A204.1 (cell line): Measurements from ENCODE around the gene AQP12B.
"Not testable (repeated sequence)": the region's sequence is repeated elsewhere in the genome, so short reads cannot be mapped to it uniquely, and the experiment has no call there.

Source experiments
- FAIRE-seq: peaks from 2 replicates; lab custom pipeline; 2012; peaks lifted over from hg19 to GRCh38; lab: Jason Lieb, UNC

Gene AQP12B

DNA sequence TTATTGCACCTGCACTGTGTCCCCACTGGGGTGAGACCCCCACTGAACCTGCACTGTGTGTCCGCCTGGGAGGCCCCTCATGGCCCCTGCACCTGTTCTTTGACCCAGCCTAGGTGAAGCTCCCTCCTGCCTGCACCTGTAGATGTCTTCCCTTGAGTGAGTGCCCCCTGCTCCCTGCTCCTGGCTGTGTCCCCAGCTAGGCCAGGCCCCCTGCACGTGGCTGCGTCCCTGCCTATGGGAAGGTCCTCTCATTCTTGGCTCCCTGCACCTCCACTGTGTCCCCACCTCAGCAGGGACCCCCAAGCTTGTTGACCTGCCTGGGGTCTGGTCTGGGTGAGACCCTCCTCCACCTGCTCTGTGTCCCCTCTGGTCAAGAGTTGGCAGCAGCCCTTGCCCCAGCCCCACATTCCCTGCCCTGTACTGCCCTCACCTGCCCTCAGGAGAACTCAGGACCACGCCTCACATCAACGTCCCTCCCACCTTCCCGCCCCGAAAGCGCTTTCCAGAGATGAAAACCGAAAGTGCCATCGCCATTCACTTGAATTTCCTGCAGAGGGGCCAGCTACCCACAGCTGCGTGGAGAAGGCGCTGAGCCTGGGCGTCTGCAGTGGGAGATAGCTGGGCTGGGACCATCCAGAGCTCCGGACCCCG lies 769 bp upstream of the AQP12B start:
- FAIRE-seq, result not testable (repeated sequence)

DNA sequence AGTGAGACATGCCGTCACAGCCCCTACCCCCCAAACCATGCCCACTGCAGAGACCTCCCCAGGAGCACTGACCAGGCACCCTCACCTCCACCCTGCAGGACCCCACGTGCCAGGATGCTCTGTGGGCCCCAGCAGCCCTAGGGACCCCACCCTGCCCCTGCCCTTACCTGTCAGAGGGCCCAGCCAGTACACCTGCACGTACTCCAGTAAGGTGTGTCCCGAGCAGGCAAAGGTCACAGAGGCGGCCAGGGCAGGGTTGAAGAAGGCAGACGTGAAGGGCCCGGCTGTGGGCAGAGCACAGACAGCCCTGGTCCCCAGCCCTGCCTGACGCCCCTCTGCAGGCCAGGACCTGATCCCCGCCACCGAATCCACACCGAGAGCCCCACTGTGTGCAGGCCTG lies 2.5 kb downstream of the AQP12B start:
- FAIRE-seq, result not testable (repeated sequence)

DNA sequence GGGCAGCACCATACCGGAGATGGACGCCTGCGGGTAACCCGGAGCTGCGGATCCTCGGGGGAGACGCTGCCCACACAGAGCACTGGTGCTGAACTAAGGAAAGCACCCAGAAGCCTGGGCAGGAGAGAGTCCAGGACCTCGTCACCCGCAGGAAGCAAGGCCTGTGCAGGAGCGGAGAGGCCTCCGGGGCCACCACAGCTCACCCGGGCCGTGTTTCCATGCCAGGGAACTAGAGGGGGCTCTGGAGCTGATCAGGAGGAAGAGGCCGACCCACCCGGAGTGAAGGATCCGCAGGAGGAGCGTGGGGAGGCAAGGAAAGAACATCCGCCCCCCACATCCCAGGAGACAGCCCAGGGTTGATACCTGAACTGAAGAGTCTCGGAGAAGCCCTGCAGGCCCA lies 3.8 kb downstream of the AQP12B start:
- not testable (repeated sequence) for FAIRE-seq

DNA sequence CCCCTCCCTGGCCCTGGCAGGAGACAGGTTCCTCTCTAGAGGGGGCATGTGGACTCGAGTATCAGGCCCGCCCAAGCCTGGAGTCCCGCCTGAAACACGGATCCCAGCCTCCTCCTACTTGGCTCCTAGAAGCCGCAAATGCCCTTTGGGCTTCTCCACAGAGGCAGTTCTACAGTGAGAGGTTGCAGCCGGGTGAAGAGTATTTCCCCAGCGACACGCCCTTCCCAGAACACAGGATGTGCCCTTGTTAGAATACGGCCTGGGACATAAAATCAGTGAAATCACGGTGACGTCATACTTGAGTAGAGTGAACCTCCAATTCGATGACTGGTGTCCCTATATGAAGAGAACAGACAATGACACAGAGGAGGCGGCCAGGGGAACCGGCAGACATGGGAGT lies 4.6 kb downstream of the AQP12B start:
- not testable (repeated sequence) for FAIRE-seq

DNA sequence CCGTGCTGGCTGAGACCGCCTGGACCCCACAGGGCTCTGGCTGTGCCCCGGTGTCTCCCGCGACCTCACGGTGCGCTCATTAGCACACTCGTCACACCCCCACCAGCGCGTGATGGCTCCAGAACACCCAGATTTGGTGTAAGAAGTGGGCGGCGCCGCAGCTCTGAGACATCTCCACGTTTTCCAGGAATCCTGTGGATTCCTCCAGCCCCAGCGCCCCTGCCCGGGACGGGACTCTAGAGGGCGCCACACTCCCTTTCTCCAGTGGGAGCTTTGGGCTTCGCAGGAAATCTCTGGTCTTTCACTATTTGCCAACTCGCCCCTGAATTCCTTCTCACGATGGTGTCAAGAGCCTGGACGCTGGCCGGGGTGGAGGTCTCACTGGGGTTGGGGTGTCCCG lies 7.3 kb downstream of the AQP12B start:
- not testable (repeated sequence) for FAIRE-seq

DNA sequence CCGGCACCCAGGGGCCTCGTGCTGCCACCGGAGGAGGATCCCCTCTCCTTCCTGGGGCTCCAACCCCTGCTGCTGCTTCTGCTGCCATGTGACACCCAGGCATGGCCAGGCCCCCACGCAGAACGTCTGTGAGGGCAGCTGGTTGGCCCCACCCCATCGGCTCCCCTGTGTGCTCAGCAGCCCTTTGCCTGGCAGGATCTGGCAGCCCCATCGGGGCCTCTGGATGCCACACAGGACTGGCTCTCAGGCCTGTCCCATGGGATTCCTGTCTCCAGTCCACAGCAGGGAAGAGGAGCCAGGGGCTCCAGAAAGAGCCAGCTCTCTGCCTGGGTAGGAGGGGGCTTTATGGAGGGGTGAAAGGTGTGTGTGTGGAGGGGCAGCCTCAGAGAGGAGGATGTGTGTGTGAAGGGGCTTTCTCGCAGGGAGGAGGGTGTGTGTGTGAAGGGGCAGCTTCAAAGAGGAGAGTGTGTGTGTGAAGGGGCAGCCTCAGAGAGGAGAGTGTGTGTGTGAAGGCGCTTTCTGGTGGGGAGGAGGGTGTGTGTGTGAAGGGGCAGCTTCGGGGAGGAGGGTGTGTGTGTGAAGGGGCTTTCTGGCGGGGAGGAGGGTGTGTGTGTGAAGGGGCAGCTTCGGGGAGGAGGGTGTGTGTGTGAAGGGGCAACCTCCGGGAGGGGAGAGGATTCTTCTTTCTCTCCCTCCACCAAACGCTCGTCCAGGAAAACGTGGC lies 8.1 kb downstream of the AQP12B start:
- not testable (repeated sequence) for FAIRE-seq

DNA sequence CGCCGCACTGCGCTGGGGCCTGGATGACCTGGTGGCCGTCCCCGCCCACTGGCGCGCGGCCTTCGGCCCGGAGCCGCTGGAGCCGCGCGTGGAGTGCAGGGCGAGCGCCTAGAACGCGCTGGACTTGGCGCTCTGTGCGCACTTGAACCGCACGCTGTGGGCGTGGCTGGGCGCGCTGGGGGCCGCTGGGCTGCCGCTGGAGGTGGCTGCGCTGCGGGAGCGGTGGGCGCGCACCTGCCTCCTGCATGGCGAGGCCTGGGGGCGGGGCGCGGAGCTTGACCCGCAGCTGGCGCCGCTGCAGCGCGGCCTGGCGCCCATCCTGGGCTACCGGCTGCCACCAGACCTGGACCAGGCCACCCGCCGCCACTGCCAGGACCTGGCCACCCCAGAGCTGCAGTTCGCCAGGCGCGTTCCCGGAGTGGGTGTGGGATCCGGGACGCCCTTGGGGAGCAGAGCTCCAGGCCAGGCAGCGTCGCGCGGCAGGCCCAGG lies 9.9 kb downstream of the AQP12B start:
- FAIRE-seq, result no peak

DNA sequence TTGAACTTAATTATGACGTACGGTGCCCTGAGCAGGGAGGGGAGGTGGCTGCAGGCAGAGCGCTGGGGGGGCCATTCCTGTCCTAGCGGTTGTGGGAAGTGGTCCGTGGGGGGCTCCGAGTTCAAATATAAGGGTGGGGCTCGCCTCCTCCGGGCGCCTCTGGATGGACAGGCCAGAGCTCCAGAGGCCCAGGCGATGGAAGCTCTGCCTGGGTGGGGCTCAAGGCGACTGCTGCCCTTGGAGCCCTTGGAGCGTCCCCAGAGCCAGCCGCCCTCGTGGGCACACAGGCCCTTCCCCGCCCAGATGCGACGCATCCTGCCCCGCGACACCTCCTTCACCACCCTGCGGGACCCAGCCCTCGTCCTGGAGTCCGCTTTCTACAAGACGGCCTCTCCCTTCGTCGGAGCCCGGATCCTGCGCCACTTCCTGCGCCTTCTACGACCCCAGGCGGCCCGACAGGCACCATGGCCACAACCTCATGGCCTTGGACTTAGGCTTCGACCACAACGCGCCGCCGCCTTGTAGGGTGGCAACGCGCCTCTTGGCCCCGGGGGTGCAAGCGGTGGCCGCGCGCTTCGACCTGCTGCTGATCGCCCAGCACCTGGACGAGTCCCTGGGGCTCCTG lies 10.5 kb downstream of the AQP12B start:
- FAIRE-seq, result no peak

DNA sequence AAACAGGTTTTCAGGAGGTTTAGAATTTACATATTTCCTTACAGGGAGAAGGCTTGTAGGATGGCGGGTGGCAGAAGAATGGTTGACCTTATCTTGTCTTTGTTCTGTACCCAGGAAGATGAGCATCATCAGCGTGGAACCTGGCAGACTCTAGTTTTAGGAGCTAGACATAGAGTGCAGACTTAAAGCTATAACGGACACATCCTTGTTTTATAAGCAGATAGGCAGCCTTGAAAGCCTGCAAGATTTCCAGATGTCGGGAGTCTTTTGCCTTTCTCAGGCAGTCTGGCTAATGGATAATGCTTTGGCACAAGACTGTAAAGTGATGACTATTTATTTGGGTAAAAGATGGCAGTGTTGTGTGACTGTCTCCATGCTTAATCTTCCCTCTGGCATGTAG lies 11.7 kb downstream of the AQP12B start:
- FAIRE-seq, result no peak

DNA sequence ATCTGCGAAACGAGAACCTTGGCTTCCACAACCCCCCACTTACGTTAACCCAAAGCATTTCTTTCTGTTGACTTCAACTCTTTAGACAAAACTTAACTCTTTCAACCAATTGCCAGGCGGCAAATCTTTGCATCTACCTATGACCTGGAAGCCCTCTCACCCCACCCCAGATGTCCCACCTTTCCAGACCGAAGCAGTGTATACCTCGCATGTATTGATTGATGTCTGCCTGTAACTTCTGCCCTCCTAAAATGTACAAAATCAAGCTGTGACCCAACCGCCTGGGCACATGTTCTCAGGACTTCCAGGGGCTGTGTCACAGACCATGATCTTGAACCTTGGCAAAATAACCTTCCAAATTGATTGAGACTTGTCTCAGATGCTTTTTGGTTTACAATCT lies 12.3 kb downstream of the AQP12B start:
- no peak for FAIRE-seq

DNA sequence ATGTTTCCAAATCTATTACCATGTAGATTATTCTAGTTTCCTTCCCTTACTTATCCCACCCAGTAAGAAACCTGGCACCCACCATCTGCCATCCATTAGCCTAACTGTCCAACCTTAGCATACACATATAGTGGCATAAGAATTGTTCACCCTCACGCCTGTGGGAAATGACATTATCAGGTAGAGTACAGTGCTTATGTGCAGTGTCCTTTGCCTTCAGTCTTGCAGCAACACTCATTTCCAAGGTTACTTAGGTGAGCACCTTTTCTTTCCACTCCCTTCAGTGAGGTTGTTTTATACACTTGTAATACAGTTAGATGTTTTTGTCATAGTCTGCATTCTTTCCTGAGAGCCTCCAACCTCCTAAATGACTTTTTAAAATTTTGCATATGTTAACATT lies 18.1 kb downstream of the AQP12B start:
- no peak for FAIRE-seq

DNA sequence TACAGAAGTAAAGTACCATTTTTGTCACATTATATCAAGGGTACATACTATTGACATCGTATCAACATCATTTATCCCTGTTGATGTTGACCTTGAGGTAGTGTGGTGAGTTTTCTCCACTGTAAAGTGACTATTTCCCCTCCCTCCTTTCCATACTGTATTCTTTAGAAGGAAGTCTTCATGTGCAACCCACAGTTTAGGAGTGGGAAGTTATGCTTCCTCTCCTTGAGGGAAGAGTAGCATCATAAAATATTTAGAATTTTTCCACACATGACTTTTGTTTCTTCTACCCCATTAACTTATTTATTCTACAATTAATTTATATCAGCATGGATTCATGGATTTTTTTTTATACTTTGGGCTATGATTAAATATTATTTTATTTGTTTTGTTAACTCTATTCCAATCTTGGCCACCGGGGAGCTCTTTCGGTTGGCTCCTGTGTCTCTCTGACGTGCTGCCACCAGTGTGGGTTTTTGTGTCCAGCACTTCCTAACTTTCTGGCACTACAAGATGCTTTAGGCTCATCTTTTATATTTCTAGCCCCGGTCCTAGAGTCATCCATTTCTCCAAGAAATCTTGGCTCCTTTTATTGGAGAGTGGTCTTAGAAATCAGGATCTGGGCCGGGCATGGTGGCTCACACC lies 19.0 kb downstream of the AQP12B start:
- no peak for FAIRE-seq

DNA sequence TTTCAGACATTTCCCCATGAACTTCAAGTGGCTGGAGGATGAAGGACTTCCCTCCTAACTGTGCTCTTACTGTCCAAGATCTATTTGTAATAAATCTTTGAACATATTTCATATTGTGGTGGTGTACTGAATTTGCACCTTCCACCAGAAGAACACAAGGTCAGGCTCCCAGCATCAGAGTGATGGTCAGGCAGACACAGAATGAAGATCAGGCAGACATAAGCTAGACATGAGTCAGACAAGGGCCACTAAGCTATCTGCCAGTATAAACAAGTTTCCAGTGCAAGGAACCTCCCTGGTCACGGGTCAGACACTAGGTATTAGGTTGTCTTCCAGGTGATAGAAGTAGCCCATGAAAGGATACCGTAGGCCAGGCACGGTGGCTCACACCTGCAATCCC lies 20.0 kb downstream of the AQP12B start:
- no peak for FAIRE-seq

DNA sequence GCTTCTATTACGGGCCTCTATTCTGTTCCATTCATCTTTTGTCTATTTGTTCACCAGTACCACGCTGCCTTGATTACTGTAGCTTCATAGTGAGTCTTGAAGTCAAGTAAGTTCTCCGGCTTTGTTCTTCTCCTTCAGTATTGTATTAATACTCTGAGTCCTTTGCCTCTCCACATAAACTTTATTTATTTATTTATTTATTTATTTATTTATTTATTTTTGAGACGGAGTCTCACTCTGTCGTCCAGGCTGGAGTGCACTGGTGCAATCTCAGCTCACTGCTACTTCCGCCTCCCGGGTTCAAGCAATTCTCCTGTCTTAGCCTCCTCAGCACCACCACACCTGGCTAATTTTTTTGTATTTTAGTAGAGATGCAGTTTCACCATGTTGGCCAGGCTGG lies 22.8 kb downstream of the AQP12B start:
- not testable (repeated sequence) for FAIRE-seq

DNA sequence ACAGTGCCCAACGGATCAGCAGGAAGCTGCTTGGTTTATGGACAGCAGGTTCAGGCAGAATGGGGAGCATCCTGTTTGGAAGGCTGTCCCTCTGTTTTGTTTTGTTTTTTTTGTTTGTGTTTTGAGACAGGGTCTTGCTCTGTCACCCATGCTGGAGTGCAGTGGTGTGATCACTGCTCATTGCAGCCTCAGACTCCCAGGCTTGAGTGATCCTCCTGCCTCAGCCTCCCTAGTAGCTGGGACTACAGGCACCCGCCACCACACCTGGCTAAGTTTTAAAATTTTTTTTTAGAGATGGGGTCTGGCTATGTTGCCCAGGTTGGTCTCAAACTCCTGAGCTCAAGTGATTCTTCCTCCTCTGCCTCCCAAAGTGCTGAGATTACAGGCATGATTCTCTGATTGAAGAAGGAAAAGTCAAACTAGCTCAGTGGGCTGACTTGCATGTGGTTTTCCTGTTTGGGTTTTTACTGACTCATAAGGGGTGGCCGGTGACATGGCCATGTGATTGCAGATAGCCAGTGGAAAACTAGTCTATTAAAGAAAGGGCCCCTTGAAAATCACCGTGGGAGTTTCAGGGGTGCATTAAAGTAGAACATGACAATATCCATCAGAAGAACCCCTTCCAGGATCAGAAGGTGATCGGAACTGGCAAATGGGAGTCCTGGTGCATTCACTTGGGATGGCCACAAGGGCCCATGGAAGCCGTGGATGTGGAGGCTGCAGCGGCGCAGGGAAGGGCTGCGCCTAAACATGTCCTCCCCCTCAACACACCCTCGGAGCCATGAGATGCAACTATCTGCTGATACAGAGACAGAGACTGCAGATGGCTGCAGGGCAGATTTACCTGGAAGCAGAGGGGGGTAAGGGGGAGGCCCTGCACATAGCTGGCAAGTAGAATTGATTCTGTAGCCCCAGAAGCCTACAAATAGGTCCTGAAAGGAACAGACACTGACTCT lies 26.5 kb downstream of the AQP12B start:
- FAIRE-seq, result no peak

DNA sequence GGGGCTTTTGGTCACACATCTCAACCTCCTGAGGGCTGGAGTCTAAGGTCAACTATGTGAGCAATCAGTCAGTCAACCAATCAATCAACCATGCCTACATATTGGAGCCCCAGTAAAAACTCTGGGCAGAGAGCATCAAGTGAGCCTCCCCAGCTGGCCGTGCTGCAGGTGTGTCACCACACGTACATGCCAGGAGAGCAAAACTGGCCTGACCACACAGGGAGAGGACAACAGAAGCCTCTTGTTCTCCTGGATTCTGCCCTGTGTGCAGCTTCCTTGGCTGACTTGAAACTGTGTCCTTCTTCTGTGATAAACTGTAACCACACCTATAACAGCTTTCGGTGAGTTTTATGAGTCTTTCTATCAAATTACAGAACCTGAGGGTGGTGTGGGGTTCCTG lies 31.5 kb downstream of the AQP12B start:
- FAIRE-seq, result no peak

DNA sequence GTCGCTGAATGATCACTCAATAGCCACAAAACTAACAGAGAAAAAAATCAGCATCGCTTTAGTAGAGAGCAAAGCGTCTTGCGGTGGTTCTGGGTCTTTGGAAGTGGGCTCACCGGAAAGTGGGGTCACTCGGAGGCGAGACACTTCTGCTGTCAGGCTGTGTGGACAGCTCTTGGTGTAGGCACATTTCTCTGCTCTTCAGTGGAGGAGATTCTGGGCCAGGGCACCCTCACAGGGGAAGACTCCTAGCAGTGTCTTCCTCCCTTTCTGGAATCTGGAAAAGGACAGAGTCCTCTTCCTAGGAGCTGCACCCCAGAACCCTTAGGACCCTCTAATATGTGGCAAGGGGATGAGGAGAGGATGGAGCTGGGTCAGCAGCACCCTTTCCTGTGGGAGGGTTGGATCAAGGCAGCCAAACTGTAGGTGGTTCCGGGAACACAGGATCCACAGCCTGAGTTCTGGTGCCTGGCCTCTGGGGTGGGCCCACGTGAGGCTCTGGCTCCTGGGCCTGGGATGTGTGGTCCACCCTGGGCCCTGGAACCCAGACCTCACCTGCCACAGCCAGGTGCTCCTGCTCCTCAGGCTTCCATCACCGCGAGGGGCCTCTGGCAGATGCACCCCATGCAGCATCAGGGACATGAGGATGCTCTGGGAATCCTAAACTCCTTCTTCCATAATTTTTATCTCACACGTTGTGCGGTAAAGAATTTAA lies 32.3 kb downstream of the AQP12B start:
- FAIRE-seq, result no peak

DNA sequence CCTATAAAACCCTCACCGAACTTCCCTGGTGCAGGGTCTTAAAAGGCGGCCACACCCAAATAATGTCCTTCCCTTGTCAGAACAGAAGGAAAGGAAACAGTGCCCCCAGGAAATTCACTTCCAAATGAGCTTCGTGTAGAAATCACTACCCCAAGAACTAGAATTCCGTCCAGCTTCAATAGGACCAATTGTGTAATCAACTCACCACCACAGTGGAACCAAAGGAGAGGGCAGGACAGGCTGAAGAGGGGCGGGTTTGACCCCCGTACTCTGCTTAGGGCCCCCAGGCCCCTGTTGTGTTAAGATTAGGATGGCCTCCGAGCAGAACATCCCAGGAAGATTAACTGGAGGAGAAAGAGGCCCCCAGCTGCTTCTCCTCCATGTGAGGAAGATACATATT lies 33.4 kb downstream of the AQP12B start:
- no peak for FAIRE-seq

DNA sequence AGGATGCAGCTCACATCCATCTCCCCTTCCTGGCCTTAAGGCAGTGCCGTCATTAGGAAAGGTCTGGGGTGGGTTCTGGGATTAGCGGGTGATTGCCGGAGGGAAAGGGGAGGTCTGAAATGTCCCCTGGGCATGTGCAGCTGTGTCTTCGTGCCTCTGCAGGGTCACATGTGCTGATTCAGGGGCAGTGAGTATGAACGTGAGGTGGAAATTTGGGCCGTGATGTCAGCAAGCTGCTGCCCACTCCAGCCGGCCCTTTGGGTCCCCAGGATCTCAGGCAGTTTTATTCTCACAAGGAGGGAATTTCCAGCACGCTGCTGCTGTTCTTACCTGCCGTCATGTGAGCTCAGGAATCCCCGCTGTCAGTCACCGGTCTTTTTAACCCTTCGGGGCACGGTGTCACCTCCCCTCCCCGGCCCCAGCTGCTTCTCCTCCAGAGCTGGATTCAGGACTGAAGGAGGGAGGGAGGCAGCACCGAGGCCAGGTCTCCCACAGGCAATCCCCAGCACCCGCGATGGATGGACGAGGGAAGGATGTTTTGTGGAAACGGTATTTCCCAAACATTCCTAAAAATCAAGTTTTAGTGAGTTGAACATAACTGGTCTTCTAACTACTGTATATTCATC lies 33.9 kb downstream of the AQP12B start:
- no peak for FAIRE-seq

DNA sequence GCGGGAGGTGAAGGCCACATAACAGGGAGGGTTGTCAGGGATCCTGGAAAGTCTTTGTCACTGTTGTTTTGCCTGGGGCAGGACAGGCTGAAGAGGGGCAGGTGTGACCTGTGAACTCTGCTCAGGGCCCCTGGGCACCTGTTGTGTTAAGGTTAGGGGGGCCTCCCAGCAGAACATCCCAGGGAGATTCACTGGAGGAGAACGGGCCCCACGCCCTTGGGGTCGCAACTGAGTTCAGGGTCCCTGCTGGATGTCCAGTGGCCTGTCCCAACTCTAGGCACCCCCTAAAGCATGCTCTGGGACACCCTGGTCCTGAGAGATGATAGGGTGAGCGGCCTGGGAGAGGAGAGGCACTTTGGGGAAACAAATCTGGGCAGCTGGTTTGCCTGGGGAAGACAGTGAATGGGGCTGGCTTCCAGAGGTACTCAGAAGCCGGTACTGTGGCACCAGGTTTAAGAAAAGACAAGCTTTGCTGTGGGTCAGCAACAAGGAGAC lies 34.5 kb downstream of the AQP12B start:
- no peak for FAIRE-seq
